ENCODE data around the gene NIFK.

NIFK gene

GRCh38 chr2:121688820-121689219, 47.9 kb downstream of the NIFK start:
- TF ChIP-seq CTCF (IDR thresholded peaks at IDR 0.05; ENCODE audit: low read depth, low read length, missing control alignments) = no peak
- H3K27ac ChIP-seq = no peak overlapping the region
- in situ Hi-C loops (cut with HindIII; ENCODE audit: low pct_ligation_motif_present, low sequenced_read_pairs) = no loop called here
- H3K27me3 ChIP-seq (replicated peaks) = no peaks in the 10 kb centered on the region
- no peaks in the 10 kb centered on the region for H3K36me3 ChIP-seq (replicated peaks)
- no peak overlapping the region for H3K4me3 ChIP-seq (ENCODE audit: low read depth, low read length)
- DNase-seq = no peak

DNA sequence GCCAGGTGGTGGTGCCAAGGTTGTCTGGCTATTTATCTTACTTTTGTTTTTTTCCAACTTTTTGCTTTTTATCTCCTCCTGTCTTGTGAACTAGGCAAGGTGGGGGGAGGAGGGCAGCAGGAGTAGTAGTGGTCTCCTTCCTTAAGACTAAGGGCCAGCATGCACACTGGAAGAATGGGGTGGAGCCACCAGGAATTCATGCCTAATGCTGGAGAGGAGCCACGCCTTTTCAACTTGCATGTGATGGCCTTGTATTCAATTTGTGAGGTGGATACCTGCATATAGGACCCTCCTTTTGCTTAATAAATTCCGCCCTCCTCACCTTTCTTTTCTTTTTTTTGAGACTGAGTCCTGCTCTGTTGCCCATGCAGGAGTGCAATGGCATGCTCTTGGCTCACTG, 49.8 kb downstream of the NIFK start:
- H3K36me3 ChIP-seq (replicated peaks) = no peaks in the 10 kb centered on the region
- TF ChIP-seq CTCF (IDR thresholded peaks at IDR 0.05; ENCODE audit: low read depth, low read length, missing control alignments) = no peak
- no peak overlapping the region for H3K27ac ChIP-seq
- DNase-seq = no peak
- in situ Hi-C loops (cut with HindIII; ENCODE audit: low pct_ligation_motif_present, low sequenced_read_pairs) = no loop called here
- no peak overlapping the region for H3K4me3 ChIP-seq (ENCODE audit: low read depth, low read length)
- H3K27me3 ChIP-seq (replicated peaks) = no peaks in the 10 kb centered on the region

DNA sequence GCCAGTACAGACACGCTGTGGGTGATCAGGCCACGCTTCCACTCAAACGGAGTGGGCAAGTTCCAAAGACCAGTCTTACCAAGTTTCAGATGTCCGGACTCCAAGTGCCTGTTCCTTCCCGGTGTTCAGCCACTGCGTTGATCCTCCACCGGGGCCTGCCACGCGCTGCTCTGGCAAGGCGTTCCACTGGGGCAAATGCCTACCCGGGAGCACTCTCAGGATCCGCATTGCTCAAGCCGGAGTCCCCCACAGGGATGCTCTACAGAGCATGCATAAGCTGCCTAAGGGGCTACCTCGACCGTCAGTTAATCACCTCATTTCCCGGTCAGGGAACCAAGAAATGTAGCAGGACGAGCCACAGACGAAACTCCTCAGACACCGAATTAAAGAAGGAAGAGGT, 50.5 kb downstream of the NIFK start:
- no peak overlapping the region for H3K4me3 ChIP-seq (ENCODE audit: low read depth, low read length)
- no peak for DNase-seq
- TF ChIP-seq CTCF (IDR thresholded peaks at IDR 0.05; ENCODE audit: low read depth, low read length, missing control alignments) = no peak
- H3K27me3 ChIP-seq (replicated peaks) = no peaks in the 10 kb centered on the region
- H3K27ac ChIP-seq = no peak overlapping the region
- in situ Hi-C loops (cut with HindIII; ENCODE audit: low pct_ligation_motif_present, low sequenced_read_pairs) = no loop called here
- no peaks in the 10 kb centered on the region for H3K36me3 ChIP-seq (replicated peaks)

DNA sequence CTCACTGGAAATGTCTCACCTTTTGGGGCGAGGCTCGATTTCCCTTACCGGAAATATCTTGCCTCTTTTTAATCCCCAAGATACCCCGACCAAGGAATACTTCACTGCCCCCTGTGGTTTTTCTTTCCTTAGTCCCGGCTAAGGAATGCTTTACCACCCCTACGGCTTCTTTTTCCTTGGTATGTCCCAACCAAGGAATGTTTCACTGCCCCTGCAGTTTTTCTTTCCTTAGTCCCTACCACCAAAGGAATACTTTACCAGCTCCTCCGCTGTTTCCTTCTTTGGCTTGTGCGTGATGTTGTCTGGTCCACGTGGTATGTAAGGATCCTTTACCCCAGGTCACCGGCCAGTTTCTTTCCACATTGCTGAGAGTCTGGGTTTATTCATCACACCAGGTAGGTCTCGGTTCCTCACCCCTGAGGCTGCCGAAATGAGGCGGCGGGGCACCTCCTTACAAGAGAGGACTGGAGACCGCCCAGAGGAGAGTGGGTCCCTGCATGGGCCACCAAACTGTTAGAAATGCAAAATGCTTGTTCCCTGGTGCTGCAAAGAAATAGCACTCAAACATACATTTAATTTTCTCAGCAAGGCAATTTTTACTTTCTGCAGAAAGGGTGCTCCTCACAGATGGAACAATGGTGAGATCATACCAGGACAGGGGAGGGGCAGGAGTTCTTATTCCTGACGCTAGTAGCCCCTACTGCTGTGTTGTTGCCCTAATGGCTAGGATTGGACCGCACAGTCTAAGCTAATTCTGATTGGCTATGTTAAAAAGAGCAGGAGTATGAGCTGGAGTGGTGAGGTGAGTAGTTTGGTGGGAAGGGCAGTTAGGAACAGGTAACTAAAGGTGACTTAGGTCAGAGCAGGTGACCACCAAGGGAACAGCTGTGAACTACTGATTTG, 54.0 kb downstream of the NIFK start:
- Histone ChIP-seq H3K27ac (no peak overlapping the region), H3K4me3 (ENCODE audit: low read depth, low read length) (no peak overlapping the region), H3K36me3 (replicated peaks) (no peaks in the 10 kb centered on the region), H3K27me3 (replicated peaks) (no peaks in the 10 kb centered on the region)
- TF ChIP-seq CTCF (IDR thresholded peaks at IDR 0.05; ENCODE audit: low read depth, low read length, missing control alignments) = no peak
- in situ Hi-C loops (cut with HindIII; ENCODE audit: low pct_ligation_motif_present, low sequenced_read_pairs) = no loop called here
- no peak for DNase-seq

- Histone ChIP-seq H3K36me3 (replicated peaks) (no peaks in the 10 kb centered on the region), H3K27me3 (replicated peaks) (no peaks in the 10 kb centered on the region), H3K4me3 (ENCODE audit: low read depth, low read length) (no peak overlapping the region), H3K27ac (no peak overlapping the region)
- no peak for TF ChIP-seq CTCF (IDR thresholded peaks at IDR 0.05; ENCODE audit: low read depth, low read length, missing control alignments)
- in situ Hi-C loops (cut with HindIII; ENCODE audit: low pct_ligation_motif_present, low sequenced_read_pairs) = no loop called here
- no peak for DNase-seq
Observed at GRCh38 chr2:121677855-121678254, 58.8 kb downstream of the NIFK start.
